HG02610 (cell line): ENCODE measurements around the gene TESK1.
"Not testable (repeated sequence)": the region's sequence is repeated elsewhere in the genome, so short reads cannot be mapped to it uniquely, and the experiment has no call there.

Experiments used
- ATAC-seq: cut with Tn5 transposase; IDR thresholded peaks from one replicate; pipeline ENCODE4 v1.9.1; 2021; ENCODE audit warnings: mild to moderate bottlenecking, moderate library complexity; ENCODE audit not compliant: unreplicated experiment

Gene TESK1

GRCh38 chr9:35612843-35613242 is 7.8 kb downstream of the TESK1 start:
- ATAC-seq = no peak

GRCh38 chr9:35615981-35616680 is 11.1 kb downstream of the TESK1 start:
- no peak for ATAC-seq

DNA sequence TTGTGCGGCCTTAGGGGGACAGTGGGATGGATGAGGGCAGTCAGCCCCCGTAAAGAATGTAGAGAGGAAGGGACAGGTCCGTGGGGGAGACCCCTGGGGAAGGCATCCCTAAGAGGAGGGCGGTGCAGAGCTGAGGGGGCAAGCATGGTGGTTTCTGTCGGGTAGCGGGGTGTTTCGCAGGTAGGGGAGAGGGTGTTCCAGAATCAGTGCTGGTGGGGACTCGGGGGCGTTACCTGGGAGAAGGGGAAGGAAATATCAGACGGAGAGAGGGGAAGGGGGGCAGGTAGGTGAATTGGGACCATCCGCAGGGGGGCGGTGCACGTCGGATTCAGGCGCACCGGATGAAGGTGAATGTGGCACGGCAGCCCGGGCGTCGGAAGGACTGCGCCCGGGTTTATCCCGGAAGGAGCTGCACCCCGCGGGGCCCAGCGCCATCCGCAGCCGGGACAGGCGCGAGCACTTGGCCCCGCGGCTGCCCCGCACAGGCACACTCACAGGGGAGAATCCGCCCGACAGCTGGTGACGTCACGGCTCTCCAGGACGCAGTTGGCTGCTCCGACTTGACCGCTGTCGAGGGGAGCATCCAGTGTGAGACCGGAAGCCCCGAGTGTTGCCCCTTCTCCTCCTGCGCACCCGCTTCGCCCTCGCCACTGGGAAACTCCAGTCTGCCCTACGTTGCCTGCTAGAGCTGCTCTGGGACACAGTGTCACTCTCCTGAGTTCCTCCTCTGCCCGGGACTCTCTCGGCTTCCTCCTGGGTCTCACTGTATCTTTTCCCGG is 11.8 kb downstream of the TESK1 start:
- ATAC-seq = no peak

GRCh38 chr9:35617548-35617947 is 12.5 kb downstream of the TESK1 start:
- no peak for ATAC-seq

DNA sequence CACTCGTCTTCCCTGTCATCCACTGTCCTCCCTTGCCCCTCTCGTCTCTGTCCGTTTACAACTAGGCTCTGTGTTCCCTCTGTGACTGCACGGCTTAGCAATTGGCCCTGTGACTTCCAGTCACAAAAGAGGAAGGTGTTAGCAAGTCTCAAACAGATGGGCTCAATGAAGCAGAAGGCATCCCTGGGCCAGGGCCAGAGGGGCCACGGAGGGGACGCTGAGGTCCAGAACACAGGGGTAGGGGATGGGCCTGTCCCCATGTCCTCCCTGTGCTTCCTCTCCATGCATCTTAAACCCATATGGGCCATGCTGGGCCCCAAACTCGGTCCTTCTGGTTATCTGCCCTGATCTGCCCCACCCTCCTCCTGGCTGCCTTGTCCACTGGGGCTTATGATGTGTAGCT is 13.3 kb downstream of the TESK1 start, which contains the start of gene CD72:
Gene CD72 (minus strand): TSS at position 89 of the 403 bp plus-strand sequence. CDS start 110 bp downstream, outside the sequence.
- no peak for ATAC-seq

- peak; percentile 42 for ATAC-seq
These were observed 14.1 kb downstream of the TESK1 start for GRCh38 chr9:35618854-35619799.

DNA sequence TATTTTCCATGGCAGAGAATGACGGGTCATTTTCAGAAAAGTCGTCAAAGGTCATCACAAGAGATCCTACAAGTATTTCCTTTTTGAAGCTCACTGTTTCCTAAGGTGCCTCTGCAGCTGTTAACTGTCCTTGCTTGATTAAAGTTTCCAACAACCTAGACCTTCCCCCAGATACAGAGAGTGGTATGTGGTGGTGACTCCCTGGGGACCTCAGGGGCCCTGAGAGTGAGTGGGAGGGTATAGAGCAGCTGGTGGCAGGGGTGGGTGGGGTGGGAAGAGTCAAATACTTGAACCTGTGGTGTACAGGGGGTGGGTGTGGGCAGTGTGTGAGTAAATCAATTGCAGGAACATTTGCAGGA is 14.7 kb downstream of the TESK1 start:
- peak; percentile 39 for ATAC-seq

DNA sequence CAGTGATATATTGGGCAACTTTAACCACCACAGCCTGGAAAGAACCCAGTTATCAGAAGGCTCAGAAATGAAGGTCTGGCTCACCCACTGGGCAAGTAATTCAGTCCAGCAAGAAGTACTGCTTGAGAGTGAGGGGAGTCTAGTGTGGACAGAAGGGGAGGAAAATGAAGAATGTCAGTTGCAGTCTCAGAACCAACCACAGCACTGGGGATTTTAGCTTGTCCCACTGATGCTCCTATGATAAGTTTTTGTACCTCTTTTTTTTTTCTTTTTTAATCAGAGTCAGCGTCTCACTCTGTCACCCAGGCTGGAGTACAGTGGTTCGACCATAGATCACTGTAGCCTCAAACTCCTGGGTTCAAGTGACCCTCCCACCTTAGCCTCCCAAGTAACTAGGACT is 22.5 kb downstream of the TESK1 start:
- ATAC-seq = no peak

GRCh38 chr9:35628389-35628991 is 23.4 kb downstream of the TESK1 start:
- no peak for ATAC-seq

DNA sequence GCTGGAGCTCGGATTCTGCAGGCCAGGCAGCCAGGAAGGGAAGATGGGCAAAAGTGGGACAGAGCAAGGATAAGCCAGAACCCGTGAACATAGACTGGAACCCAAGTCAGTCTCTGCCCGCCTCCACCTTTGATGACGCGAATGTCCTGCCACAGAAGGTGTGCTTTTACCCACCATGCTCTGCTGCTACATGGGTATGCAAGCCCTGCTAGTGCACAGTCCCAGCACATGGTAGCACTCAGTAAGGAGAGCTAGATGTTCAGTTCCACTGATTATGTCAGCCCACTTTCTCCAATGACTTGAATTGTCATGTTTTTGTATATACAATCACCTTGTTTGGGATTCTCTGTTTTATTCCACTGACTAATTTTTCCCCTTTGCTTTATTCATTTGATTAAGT is 24.5 kb downstream of the TESK1 start:
- ATAC-seq = no peak

GRCh38 chr9:35635730-35636129 is 30.7 kb downstream of the TESK1 start:
- ATAC-seq = no peak

GRCh38 chr9:35636135-35636876 is 31.2 kb downstream of the TESK1 start:
- no peak for ATAC-seq

DNA sequence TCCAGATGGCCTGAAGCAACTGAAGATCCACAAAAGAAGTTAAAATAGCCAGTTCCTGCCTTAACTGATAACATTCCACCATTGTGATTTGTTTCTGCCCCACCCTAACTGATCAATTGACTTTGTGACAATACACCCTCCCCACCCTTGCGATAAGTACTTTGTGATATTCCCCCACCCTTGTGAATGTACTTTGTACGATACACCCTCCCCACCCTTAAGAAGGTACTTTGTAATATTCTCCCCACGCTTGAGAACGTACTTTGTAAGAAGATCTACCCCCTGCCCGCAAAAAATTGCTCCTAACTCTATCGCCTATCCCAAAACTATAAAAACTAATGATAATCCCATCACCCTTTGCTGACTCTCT is 31.8 kb downstream of the TESK1 start:
- ATAC-seq = not testable (repeated sequence)

- ATAC-seq = not testable (repeated sequence)
These were observed 32.4 kb downstream of the TESK1 start for GRCh38 chr9:35637427-35637955.

- not testable (repeated sequence) for ATAC-seq
These were observed 33.7 kb downstream of the TESK1 start for GRCh38 chr9:35638751-35639150.

DNA sequence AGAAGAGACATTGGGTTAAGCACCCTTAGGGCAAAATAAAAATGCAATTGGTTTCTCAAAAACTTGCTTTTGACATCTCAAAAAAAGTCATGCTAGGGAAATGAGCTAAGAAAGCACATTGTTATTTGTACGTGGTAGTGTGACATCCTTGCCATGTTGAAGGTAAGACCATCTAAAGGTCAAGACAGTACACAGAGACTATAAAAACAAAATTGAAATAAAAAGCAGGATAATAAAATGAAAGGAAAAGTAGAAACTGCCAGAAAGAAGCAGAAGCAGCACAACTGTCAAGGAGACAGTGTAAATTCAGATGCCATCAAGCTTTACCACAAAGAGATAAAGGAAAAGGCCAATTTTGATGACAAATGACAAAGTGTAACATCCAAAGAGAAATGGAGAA is 34.2 kb downstream of the TESK1 start:
- ATAC-seq = not testable (repeated sequence)

DNA sequence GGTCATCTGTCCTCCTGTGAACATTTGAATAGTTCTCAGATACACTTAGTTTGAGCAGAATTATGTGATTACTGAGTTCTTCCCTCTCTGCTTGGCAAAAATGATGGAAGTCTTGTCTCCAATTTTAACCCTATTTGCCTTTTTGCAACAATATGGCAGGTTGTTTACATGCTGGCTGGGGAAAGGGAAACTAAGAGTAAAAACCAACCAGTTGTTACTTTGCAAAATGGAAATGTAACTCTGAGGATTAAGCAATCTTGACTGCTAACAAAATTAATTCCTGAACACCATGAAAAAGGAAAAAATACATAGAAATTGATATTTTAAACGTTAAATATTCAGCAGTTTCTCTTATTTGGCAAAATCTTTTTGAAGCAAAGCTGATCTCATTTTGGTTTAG is 34.6 kb downstream of the TESK1 start:
- no peak for ATAC-seq

DNA sequence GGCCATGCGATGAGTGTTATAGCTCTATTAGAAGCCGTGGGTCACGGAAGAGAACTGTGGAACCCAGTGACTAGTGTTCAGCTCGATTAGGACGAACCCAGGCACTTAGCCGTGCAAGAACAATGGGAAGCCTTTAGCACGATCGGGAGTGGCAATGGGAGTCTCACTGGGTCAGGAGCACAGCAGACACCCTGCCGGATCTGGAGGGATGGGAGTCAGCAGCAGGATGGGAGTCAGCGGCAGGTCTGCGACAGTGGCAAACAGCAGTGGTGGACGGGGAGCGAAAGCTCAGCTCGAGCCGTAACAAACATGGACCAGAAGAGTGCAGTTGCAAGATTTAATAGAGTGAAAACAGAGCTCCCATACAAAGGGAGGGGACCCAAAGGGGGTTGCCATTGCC is 35.4 kb downstream of the TESK1 start:
- ATAC-seq = not testable (repeated sequence)

GRCh38 chr9:35641478-35641877 is 36.4 kb downstream of the TESK1 start:
- not testable (repeated sequence) for ATAC-seq

DNA sequence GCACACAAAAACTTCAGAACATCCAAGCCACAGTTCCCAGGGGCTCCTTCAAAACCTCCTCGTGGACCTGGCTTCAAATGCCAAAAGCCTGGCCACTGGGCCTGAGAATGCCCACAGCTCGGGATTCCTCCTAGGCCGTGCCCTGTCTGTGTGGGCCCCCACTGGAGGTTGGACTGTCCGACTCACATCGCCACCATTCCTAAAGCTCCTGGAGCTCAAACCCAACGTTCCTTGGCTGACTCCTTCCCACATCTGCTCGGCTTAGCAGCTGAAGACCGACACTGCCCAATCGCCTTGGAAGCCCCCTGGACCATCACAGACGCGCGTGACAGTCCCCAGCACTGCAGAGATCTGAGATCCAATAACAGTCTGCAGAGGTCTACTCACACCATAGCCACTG is 38.0 kb downstream of the TESK1 start:
- no peak for ATAC-seq
